D341Med (cell line): ENCODE measurements around the gene ZNF208.
"Not testable (repeated sequence)": the region's sequence is repeated elsewhere in the genome, so short reads cannot be mapped to it uniquely, and the experiment has no call there.

Experiments used
- DNase-seq: peaks from one replicate; pipeline ENCODE4 v3.0.0; 2012; ENCODE audit warnings: low spot score

ZNF208 gene

GRCh38 chr19:21884786-21885185 lies 126.0 kb downstream of the ZNF208 start:
- not testable (repeated sequence) for DNase-seq

- DNase-seq: no peak
Measured at GRCh38 chr19:21883516-21883915, 127.2 kb downstream of the ZNF208 start.
